Endometrium (tissue), 2 donors: ENCODE results near the gene TMEFF1.
A peak's percentile ranks its signal among the peaks of the same experiment; 100 is the strongest.

Experiments used
- FAIRE-seq: peaks from 2 replicates; lab custom pipeline; 2012; peaks lifted over from hg19 to GRCh38; lab: Jason Lieb, UNC
- donor health status: control.
- donor health status: control.

Gene TMEFF1

DNA sequence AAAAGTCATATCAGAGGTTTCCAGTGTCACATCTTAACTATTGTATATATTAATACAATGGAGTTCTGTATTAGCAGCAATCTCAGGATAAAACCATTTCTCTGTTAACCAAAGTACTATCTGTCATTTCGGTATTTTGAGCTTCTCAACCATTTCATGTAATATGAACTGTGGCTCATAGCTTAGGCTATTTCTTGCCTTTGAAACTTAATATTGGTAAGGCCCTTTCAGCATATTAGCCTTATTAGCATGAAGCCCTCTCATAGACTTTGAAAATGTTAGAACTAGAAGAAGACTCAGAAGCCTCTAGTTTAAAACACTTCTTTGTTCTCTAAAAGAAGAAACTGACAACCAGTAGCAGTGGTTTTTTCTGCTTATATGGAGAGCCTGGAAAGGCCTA lies 105.7 kb downstream of the TMEFF1 start:
- FAIRE-seq: no peak

- FAIRE-seq: peak; percentile 48
Measured at GRCh38 chr9:100579665-100580064, 106.7 kb downstream of the TMEFF1 start.

GRCh38 chr9:100580257-100580656 lies 107.3 kb downstream of the TMEFF1 start:
- no peak for FAIRE-seq

DNA sequence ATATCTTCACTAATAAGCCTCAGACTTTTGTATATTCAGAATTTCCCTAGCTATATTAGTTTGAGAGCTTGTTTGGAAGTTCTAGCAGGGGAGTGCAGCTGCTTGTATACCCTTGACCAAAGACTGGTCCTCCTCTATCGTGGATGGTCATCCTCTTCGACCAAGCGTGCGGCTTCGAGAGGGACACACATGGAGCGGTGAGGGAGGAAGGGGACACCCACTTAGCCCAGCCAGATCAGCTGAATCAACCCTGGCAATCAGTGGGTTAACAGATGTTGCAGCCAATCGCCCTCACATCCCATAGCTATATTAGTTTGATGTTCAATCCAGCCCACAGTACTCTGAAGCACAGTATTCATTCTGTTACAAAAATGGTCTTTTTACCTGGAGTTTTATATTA lies 108.1 kb downstream of the TMEFF1 start:
- FAIRE-seq: no peak

- FAIRE-seq: no peak
Measured at GRCh38 chr9:100581661-100582060, 108.7 kb downstream of the TMEFF1 start.

DNA sequence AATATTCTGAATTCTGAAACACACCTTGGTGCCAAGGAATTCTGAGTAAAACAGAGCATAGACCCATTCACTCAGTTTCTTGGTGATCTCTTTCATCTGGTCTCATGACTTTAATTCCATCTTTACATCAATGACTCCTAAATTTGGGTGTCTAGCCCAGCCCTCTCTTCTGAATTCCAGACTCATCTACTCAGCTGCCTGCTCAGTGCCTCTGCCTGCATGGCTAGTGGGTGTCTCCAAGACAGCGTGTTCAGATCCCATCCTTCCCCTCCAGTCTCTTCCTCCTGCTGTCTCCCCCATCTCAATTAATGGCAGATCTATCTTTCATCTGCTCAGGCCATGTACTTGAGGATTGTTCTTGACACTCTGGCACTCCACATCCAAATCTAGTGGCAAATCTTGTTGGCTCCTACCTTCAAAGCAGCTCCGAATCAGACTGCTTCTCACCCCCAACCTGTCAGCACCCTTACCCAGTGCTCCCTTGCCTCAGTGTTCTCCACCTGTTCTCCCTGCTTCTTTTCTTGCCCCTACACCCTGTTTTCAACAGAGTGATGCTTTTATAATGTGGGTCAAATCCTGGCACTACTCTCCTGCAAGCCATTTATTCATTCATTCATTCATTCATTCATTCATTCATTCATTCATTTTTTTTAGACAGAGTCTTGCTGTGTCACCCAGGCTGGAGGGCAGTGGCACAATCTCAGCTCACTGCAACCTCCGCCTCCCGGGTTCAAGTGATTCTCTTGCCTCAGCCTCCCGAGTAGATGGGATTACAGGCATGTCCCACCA lies 110.3 kb downstream of the TMEFF1 start:
- FAIRE-seq: no peak

DNA sequence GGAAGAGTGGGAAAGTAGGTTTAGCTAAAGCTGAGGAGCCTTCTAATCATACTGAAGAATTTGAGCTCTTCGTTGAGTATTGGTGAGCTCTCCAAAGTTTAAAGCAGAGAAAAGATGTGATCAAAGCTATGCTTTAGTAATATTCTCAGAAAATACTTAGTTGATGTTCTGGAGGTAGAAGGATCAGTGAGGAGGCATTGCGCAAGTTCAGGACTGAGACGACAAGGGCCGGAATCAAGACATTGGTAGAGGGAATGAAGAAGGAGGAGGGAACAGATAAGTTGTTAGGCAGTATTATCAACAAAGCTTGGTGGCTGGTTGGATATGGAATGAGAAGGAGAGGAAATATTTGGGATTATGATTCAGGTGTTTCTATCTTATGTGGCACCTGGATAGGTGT lies 112.0 kb downstream of the TMEFF1 start:
- no peak for FAIRE-seq

GRCh38 chr9:100586093-100586492 lies 113.1 kb downstream of the TMEFF1 start:
- FAIRE-seq: no peak

DNA sequence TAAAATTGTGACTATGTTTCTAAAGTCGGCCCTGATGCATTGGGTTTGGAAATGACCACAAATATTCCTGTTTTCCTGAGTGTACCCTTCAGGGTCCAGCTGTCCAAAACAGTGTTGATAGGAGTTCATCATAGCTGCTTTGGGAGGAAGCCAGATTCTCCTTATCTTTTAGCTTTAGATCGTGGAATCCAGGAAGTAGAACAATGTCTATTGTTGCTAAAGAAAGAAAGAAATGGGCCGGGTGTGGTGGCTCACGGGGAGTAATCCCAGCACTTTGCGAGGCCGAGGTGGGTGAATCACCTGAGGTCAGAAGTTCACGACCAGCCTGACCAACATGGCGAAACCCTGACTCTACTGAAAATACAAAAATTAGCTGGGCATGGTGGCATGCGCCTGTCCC lies 114.4 kb downstream of the TMEFF1 start:
- no peak for FAIRE-seq

DNA sequence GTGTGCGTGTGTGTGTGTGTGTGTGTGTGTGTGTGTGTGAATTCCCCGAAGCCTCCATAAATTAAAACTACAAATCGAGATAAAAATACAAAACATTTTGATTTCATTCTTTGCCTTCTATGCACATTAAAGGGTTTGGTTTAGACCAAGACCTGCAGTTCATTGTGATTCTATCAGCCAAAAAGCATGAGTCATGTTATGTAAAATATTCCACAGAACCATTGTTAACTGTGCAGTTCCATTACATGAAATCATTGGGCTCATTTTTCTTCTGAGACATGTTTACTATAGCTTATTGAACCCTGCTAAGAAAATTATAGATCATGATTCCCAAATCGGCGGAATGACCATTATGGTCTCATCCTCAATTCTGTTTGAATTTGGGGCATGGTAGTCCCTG lies 116.6 kb downstream of the TMEFF1 start:
- no peak for FAIRE-seq

DNA sequence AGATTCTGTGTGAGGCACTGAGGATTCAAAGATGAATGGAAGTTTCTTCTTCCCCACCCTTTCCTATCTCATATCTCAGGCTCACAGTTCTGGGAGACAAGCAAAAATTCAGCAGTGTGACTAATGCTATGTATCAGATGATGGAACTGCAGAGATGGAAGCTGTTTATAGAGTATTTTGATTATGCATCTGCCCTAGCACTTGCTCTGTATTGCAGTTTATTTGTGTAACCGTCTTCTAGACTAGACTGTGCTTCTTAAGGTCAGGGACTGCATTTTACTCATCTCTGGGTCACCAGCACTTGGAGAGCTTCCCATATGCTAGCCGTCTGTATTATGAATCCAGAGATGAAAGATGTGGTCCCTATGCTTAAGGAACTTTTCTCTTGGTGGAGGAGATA lies 117.5 kb downstream of the TMEFF1 start:
- no peak for FAIRE-seq

DNA sequence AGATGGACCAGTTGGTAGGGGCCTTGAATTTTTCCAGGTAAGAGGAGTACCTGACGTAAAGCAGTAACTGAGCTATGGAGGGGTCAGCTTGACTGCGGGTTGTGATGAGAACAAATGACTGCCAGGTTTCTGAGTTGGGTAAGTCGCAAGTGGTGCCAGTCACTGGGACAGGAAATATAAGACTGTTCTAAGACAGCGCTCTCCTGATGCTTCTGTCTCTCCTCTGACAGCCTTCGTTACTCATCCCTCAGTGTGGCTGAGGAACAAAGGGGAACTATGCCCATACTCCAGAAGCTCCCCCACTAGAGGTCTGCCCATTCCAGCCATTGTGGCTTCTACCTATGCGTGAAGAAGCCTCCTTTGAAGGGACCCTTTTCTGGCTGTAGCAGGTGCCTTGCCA lies 118.2 kb downstream of the TMEFF1 start:
- FAIRE-seq: no peak

DNA sequence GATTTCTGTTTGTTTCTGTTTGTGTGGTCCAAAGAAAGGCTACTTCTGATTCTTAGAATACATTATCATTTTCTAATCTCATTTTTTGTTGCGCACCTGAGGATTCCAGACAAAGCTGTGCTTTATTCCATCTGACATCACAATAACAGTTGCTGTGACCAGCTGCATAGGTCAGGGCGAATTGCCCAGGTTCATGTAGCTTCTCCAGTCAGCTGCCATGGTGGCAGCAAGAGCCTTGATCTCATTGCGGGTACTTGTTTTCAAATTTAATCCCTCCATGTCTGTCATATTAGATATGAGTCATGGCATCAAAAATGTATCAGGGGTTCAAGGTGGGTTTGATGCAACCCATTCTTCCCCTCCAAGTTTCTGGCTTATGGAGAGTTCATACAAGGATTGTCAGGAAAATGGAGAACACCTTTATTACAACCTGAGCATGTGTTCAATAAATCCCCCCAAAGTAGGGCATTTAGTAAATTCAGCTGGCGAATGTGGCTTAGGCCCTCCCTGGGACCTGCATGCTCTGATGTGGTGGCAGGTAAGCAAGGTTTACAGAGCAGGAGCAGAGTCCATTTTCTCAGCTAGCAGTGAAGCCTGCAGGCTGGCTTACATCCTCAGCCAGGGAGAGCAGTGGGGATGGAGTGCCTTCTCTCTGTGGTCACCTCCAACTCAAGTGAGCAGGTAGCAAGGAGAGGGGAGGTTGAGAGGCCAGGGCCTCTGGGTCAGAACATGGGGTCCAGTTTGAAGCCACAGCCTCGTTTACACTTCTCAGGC lies 118.9 kb downstream of the TMEFF1 start:
- FAIRE-seq: no peak

DNA sequence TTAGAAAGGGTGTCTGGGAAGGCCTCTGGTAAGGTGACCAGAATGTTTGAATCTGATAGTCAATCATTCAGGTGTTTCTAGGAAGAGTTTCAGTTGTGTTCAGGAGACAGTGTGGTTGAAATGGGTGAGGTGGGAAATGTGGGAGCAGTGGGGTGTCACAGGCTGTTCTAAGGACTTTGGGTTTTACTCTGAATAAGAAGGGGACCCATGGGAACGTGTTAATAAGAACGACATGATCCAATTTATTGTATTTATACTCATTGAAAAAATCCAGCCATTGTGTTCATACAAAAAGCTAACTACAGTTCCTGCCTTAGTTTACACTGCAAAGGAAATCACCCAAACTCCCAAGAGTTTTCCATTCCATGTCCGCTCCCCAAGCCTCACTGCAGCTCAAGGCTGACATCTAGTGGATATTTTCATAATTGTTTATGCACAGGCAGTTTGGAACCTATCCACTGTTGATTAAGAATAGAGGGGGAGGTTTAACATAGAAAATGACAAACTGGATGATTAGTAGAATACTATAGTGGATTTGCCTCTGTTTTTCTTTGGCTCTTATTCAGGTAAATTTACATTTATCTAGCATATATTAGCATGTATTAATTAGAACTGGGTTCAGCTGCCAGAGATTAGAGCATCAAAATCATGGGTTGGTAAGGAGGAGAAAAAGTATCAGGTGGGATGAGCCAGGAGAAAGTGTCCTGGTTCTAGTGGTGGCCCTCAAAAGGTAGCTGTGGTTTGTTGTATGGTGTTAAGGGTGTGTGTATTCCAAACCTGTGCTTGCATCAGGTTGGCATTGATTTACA lies 122.6 kb downstream of the TMEFF1 start:
- peak; percentile 97 for FAIRE-seq

DNA sequence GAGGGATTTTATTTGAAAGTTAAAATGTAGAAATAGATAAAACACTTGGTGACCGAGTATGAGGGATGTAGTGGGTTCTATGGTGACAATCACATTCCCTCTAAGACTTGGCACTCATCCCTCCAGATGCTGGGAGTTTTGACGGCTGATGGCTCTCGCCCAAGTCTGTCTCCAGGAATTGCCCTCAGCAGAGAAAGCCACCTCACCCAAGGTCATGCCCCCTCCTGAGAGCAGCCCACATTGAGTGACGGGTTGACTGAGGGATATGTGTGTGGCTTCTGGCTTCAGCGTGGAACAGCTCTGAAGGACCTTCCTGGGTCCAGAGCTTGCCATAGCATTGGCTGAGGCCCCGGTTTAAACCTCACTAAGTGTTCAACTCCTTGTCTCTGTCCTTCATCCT lies 124.3 kb downstream of the TMEFF1 start:
- FAIRE-seq: no peak

GRCh38 chr9:100598641-100599145 lies 125.7 kb downstream of the TMEFF1 start:
- no peak for FAIRE-seq

DNA sequence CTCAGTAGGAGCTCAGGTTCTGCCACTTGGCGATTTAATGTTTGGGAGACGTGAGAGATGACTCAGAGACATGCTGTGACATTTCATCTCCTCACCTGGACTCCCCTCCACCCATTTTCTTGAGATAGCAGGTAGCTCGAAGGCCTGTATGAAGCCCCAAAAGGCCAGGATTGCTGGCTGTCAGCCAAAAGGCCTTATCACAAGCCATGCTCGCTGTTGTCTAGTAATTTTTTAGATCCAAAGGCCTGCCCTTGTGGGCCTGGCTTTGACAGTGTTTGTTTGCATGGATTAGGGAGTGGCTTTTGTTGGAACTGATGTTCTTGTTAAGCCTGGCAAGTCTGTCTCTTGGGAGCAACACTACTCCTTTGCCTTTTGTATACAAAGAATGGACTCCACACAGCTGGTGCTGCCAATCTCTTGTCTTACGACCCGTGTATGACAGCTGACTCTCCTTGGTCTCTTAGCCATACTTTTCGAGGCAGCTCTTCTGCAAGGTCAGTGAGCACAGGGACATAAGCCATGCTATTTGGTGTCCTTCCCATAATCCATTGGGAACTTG lies 127.7 kb downstream of the TMEFF1 start:
- no peak for FAIRE-seq

DNA sequence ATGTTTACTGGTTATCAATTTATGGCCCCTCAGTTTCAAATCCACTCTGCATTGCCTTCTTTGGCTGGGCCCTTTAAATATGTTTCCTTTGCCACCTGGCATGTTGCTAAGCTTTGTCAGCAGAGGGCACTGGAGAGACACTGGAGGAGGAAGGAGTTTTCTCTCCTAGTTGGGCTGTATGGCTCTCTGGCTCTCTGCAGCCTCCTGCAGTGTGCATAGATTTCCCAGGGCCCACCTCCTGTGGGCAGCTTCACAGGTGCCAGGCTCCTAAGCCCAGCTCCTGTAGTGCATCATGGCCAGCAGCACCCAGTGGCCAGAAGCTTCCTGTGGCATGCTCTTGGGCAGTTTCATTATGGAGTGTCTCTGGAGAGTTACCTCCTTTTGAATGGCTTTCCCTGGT lies 128.3 kb downstream of the TMEFF1 start:
- no peak for FAIRE-seq

DNA sequence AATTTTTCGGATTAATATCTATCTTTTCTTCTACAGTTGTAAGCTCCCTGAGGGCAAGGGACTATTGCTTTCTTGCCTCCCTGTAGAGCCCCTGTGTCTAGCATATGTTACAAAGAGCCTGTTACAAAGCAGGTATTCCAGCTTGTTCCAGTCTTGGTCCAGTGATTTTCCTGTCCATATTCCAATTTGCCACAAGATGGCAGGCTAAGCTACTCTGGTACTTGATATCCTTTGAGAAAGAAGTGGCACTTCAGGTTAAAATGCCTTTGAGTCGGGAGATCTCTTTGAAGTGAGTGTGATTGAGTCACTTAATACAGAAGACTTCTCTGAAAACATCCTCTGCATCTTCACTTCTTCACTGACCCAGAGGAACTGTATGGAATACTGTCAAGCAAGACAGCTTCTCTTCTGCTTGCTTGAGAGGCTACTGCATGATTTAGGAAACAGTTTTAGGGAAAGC lies 129.4 kb downstream of the TMEFF1 start:
- no peak for FAIRE-seq

GRCh38 chr9:100605405-100605804 lies 132.5 kb downstream of the TMEFF1 start:
- FAIRE-seq: no peak

DNA sequence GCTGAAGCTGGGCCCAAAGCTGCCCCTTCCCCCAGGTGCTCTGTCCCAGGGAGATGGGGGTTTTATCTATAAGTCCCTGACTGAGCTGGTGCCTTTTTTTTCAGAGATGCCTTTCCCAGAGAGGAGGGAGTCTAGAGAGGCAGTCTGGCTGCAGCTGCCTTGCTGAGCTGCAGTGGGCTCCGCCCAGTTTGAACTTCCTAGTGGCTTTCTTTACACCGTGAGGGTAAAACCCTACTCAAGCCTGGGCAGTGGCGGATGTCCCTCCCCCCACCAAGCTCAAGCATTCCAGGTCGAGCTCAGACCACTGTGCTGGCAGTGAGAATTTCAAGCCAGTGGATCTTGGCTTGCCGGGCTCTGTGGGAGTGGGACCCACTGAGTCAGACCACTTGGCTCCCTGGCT lies 146.2 kb downstream of the TMEFF1 start:
- FAIRE-seq: no peak

GRCh38 chr9:100619665-100620064 lies 146.7 kb downstream of the TMEFF1 start:
- no peak for FAIRE-seq
